Osteoblast (primary cell): ENCODE data around the gene SCAMP2. TPM values are rescaled to one million over a fixed set of nuclear protein-coding genes. Genes with fewer than 3 reads are reported as not detected.

ENCODE experiments used
- DNase-seq: peaks from one replicate; pipeline ENCODE4 v3.0.0; 2011; ENCODE audit warnings: low spot score, mixed read lengths; ENCODE audit not compliant: insufficient read length; ENCODE audit errors: missing footprints
- H2AFZ ChIP-seq: 2 replicates; pipeline ENCODE4 v1.6.0; 2011; ENCODE audit warnings: mild to moderate bottlenecking, low read length
- H3K27ac ChIP-seq: 2 replicates; pipeline ENCODE4 v1.5.1; 2011; ENCODE audit warnings: mild to moderate bottlenecking, low read depth, low read length, moderate library complexity
- H3K27me3 ChIP-seq: 2 replicates; pipeline ENCODE4 v1.6.0; 2012; ENCODE audit warnings: mild to moderate bottlenecking, control low read depth, inconsistent platforms, low read length, moderate library complexity; ENCODE audit not compliant: insufficient read depth
- H3K36me3 ChIP-seq: 2 replicates; pipeline ENCODE4 v1.5.1; 2011; ENCODE audit warnings: mild to moderate bottlenecking, low read length, control low read depth, moderate library complexity; ENCODE audit not compliant: insufficient read depth
- H3K4me1 ChIP-seq: 2 replicates; pipeline ENCODE4 v1.5.1; 2011; ENCODE audit warnings: mild to moderate bottlenecking, low read length, control low read depth, moderate library complexity; ENCODE audit not compliant: insufficient read depth
- H3K4me2 ChIP-seq: 2 replicates; pipeline ENCODE4 v1.6.0; 2011; ENCODE audit warnings: mild to moderate bottlenecking, low read length; ENCODE audit not compliant: insufficient read depth
- H3K4me3 ChIP-seq: fragments of 200-600 bp; sonication (generic); 3 replicates; pipeline ENCODE4 v1.5.1; 2012; ENCODE audit warnings: mild to moderate bottlenecking, low read length, inconsistent platforms; ENCODE audit not compliant: insufficient read depth
- H3K79me2 ChIP-seq: 2 replicates; pipeline ENCODE4 v1.6.0; 2012; ENCODE audit warnings: mild to moderate bottlenecking, low read length, control low read depth, inconsistent platforms; ENCODE audit not compliant: insufficient read depth
- H3K9me3 ChIP-seq: 2 replicates; pipeline ENCODE4 v1.5.1; 2011; ENCODE audit warnings: low read depth, low read length, control low read depth
- H4K20me1 ChIP-seq: 2 replicates; pipeline ENCODE4 v1.6.0; 2012; ENCODE audit warnings: mild to moderate bottlenecking, low read length, control low read depth; ENCODE audit not compliant: insufficient read depth
- CTCF ChIP-seq: IDR thresholded peaks from 2 replicates; pipeline ENCODE4 v1.5.1; 2011; ENCODE audit warnings: mild to moderate bottlenecking, low read depth, low read length, moderate library complexity; ENCODE audit errors: extremely low read depth
- total RNA-seq: library from RNA; depleted of rRNA; stranded (reverse); fragments of >200 nt; gene quantifications from 2 replicates; pipeline ENCODE4 v1.2.3, GENCODE V29; 2012

The SCAMP2 gene
- total RNA-seq, 1 donor: 23.9 TPM

GRCh38 chr15:74843445-74843828 lies 29.7 kb downstream of the SCAMP2 start:
- H3K9me3 ChIP-seq: no peaks in the 10 kb centered on the region
- H3K27me3 ChIP-seq: no peaks in the 10 kb centered on the region
- peak overlapping the region; percentile 80 for H3K27ac ChIP-seq
- DNase-seq: no peak
- H3K4me2 ChIP-seq: peak overlapping the region; percentile 86
- peak overlapping the region; percentile 92 for H2AFZ ChIP-seq
- peak overlapping the region; percentile 85 for H3K4me3 ChIP-seq
- peaks cover 11% of the 10 kb centered on the region for H3K4me1 ChIP-seq
- peaks cover 13% of the 10 kb centered on the region for H3K36me3 ChIP-seq
- no peak for TF ChIP-seq CTCF
- H4K20me1 ChIP-seq: peaks cover 9% of the 10 kb centered on the region
- peaks cover 9% of the 10 kb centered on the region for H3K79me2 ChIP-seq

- H3K4me1 ChIP-seq: peaks cover 11% of the 10 kb centered on the region
- H2AFZ ChIP-seq: peak within 1 kb of the TSS; percentile 92
- peak; percentile 100 for DNase-seq
- peaks cover 9% of the 10 kb centered on the region for H4K20me1 ChIP-seq
- H3K4me3 ChIP-seq: peak within 1 kb of the TSS; percentile 85
- no peaks in the 10 kb centered on the region for H3K27me3 ChIP-seq
- H3K79me2 ChIP-seq: peaks cover 9% of the 10 kb centered on the region
- H3K9me3 ChIP-seq: no peaks in the 10 kb centered on the region
- peak; percentile 41 for TF ChIP-seq CTCF
- peaks cover 6% of the 10 kb centered on the region for H3K36me3 ChIP-seq
- peak within 1 kb of the TSS; percentile 93 for H3K4me2 ChIP-seq
- H3K27ac ChIP-seq: peak within 1 kb of the TSS; percentile 80
Observed at GRCh38 chr15:74842581-74843444, 30.4 kb downstream of the SCAMP2 start, which contains the start of gene ULK3. TSS of gene ULK3 (minus strand) at chr15:74843156. CDS start at chr15:74843105, 51 bp downstream.

- DNase-seq: peak; percentile 15
- peak overlapping the region; percentile 85 for H3K4me3 ChIP-seq
- peaks cover 9% of the 10 kb centered on the region for H3K79me2 ChIP-seq
- H3K27ac ChIP-seq: no peak overlapping the region
- H3K36me3 ChIP-seq: no peaks in the 10 kb centered on the region
- no peaks in the 10 kb centered on the region for H3K27me3 ChIP-seq
- peak overlapping the region; percentile 93 for H3K4me2 ChIP-seq
- peaks cover 11% of the 10 kb centered on the region for H3K4me1 ChIP-seq
- no peaks in the 10 kb centered on the region for H3K9me3 ChIP-seq
- peaks cover 9% of the 10 kb centered on the region for H4K20me1 ChIP-seq
- TF ChIP-seq CTCF: no peak
- H2AFZ ChIP-seq: no peak overlapping the region
Observed at GRCh38 chr15:74841891-74842373, 31.2 kb downstream of the SCAMP2 start.
